ENCODE data around the gene LILRA2.

Gene LILRA2

GRCh38 chr19:54638683-54639082 lies 65.1 kb downstream of the LILRA2 start:
- Mint-ChIP-seq H3K36me3 (ENCODE audit: low read depth) (no peaks in the 10 kb centered on the region), H3K4me3 (no peak overlapping the region), H3K27ac (no peak overlapping the region), H3K9me3 (peaks cover 30% of the 10 kb centered on the region), H3K27me3 (ENCODE audit: low read depth) (no peaks in the 10 kb centered on the region), H3K4me1 (no peaks in the 10 kb centered on the region)
- TF ChIP-seq, protein P1, sequence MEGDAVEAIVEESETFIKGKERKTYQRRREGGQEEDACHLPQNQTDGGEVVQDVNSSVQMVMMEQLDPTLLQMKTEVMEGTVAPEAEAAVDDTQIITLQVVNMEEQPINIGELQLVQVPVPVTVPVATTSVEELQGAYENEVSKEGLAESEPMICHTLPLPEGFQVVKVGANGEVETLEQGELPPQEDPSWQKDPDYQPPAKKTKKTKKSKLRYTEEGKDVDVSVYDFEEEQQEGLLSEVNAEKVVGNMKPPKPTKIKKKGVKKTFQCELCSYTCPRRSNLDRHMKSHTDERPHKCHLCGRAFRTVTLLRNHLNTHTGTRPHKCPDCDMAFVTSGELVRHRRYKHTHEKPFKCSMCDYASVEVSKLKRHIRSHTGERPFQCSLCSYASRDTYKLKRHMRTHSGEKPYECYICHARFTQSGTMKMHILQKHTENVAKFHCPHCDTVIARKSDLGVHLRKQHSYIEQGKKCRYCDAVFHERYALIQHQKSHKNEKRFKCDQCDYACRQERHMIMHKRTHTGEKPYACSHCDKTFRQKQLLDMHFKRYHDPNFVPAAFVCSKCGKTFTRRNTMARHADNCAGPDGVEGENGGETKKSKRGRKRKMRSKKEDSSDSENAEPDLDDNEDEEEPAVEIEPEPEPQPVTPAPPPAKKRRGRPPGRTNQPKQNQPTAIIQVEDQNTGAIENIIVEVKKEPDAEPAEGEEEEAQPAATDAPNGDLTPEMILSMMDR (IDR thresholded peaks at IDR 0.05; ENCODE audit: unreplicated experiment in 3 of 3): no peak

Measured in nephron (organoid).